ENCODE measurements around the gene MYT1. TPM values are rescaled to one million over a fixed set of nuclear protein-coding genes. Genes with fewer than 3 reads are reported as not detected.

Gene MYT1
- total and polyA plus RNA-seq, 2 of the 8 experiments (the other 6 are each of a cell fraction or from before 2014, with no cell fraction given): 0.63 to 2.0 TPM

- TF ChIP-seq, protein P1, sequence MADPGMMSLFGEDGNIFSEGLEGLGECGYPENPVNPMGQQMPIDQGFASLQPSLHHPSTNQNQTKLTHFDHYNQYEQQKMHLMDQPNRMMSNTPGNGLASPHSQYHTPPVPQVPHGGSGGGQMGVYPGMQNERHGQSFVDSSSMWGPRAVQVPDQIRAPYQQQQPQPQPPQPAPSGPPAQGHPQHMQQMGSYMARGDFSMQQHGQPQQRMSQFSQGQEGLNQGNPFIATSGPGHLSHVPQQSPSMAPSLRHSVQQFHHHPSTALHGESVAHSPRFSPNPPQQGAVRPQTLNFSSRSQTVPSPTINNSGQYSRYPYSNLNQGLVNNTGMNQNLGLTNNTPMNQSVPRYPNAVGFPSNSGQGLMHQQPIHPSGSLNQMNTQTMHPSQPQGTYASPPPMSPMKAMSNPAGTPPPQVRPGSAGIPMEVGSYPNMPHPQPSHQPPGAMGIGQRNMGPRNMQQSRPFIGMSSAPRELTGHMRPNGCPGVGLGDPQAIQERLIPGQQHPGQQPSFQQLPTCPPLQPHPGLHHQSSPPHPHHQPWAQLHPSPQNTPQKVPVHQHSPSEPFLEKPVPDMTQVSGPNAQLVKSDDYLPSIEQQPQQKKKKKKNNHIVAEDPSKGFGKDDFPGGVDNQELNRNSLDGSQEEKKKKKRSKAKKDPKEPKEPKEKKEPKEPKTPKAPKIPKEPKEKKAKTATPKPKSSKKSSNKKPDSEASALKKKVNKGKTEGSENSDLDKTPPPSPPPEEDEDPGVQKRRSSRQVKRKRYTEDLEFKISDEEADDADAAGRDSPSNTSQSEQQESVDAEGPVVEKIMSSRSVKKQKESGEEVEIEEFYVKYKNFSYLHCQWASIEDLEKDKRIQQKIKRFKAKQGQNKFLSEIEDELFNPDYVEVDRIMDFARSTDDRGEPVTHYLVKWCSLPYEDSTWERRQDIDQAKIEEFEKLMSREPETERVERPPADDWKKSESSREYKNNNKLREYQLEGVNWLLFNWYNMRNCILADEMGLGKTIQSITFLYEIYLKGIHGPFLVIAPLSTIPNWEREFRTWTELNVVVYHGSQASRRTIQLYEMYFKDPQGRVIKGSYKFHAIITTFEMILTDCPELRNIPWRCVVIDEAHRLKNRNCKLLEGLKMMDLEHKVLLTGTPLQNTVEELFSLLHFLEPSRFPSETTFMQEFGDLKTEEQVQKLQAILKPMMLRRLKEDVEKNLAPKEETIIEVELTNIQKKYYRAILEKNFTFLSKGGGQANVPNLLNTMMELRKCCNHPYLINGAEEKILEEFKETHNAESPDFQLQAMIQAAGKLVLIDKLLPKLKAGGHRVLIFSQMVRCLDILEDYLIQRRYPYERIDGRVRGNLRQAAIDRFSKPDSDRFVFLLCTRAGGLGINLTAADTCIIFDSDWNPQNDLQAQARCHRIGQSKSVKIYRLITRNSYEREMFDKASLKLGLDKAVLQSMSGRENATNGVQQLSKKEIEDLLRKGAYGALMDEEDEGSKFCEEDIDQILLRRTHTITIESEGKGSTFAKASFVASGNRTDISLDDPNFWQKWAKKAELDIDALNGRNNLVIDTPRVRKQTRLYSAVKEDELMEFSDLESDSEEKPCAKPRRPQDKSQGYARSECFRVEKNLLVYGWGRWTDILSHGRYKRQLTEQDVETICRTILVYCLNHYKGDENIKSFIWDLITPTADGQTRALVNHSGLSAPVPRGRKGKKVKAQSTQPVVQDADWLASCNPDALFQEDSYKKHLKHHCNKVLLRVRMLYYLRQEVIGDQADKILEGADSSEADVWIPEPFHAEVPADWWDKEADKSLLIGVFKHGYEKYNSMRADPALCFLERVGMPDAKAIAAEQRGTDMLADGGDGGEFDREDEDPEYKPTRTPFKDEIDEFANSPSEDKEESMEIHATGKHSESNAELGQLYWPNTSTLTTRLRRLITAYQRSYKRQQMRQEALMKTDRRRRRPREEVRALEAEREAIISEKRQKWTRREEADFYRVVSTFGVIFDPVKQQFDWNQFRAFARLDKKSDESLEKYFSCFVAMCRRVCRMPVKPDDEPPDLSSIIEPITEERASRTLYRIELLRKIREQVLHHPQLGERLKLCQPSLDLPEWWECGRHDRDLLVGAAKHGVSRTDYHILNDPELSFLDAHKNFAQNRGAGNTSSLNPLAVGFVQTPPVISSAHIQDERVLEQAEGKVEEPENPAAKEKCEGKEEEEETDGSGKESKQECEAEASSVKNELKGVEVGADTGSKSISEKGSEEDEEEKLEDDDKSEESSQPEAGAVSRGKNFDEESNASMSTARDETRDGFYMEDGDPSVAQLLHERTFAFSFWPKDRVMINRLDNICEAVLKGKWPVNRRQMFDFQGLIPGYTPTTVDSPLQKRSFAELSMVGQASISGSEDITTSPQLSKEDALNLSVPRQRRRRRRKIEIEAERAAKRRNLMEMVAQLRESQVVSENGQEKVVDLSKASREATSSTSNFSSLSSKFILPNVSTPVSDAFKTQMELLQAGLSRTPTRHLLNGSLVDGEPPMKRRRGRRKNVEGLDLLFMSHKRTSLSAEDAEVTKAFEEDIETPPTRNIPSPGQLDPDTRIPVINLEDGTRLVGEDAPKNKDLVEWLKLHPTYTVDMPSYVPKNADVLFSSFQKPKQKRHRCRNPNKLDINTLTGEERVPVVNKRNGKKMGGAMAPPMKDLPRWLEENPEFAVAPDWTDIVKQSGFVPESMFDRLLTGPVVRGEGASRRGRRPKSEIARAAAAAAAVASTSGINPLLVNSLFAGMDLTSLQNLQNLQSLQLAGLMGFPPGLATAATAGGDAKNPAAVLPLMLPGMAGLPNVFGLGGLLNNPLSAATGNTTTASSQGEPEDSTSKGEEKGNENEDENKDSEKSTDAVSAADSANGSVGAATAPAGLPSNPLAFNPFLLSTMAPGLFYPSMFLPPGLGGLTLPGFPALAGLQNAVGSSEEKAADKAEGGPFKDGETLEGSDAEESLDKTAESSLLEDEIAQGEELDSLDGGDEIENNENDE (IDR thresholded peaks at IDR 0.05; ENCODE audit: insufficient replicate concordance, low read length): no peak
- TF ChIP-seq SP4 (IDR thresholded peaks at IDR 0.05; ENCODE audit: low read length): no peak
- TF ChIP-seq NANOG (IDR thresholded peaks at IDR 0.05; ENCODE audit: insufficient read depth, low read depth, low read length, poor library complexity, severe bottlenecking): no peak
- no peak for TF ChIP-seq CHD1 (IDR thresholded peaks at IDR 0.05; ENCODE audit: low read depth, low read length)
- TF ChIP-seq, protein P2, sequence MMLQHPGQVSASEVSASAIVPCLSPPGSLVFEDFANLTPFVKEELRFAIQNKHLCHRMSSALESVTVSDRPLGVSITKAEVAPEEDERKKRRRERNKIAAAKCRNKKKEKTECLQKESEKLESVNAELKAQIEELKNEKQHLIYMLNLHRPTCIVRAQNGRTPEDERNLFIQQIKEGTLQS (IDR thresholded peaks at IDR 0.05; ENCODE audit: insufficient read depth, low read depth, low read length): no peak
- no peak for TF ChIP-seq CTCF (IDR thresholded peaks at IDR 0.05; ENCODE audit: control extremely low read depth in 1 of 3, insufficient read depth in 1 of 3, low read depth in 1 of 3, low read length in 3 of 3)
- no peak for TF ChIP-seq SP2 (IDR thresholded peaks at IDR 0.05; ENCODE audit: low read length)
- TF ChIP-seq KDM4A (IDR thresholded peaks at IDR 0.05; ENCODE audit: low read depth, low read length, severe bottlenecking): no peak
- no peak for TF ChIP-seq CEBPB (IDR thresholded peaks at IDR 0.05; ENCODE audit: low read depth, low read length)
These were observed 15.6 kb downstream of the MYT1 start (continued) for GRCh38 chr20:64179805-64180204.

Data from H1 (cell line).